WTC11 (cell line): ENCODE data around the gene DTWD2. TPM values are rescaled to one million over a fixed set of nuclear protein-coding genes. Genes with fewer than 3 reads are reported as not detected.

ENCODE experiments used
- ATAC-seq: fragments of 200-7000 bp; cut with Tn5 transposase; 2 replicates; pipeline ENCODE4 v1.10.0; 2021; ENCODE audit warnings: mild to moderate bottlenecking, moderate library complexity
- CTCF ChIA-PET: fragments of 300-600 bp; sonication (Branson Sonifier 250); formaldehyde crosslinking; loops from one replicate; lab custom pipeline; 2021; ENCODE audit warnings: antibody characterized with exemption; lab: Charles Lee
- POLR2A ChIA-PET: fragments of 350-600 bp; sonication (Branson Sonifier 250); formaldehyde crosslinking; loops from one replicate; lab custom pipeline; 2021; ENCODE audit warnings: antibody characterized with exemption; lab: Charles Lee
- DNase-seq: peaks from one replicate; pipeline ENCODE4 v3.0.0; 2021; ENCODE audit warnings: low spot score
- H3K27ac Mint-ChIP-seq: 2 replicates; pipeline ENCODE4 v1.8.0; 2021; ENCODE audit warnings: mixed read lengths
- H3K27me3 Mint-ChIP-seq: 2 replicates; pipeline ENCODE4 v1.8.0; 2021; ENCODE audit warnings: low read depth, mild to moderate bottlenecking, moderate library complexity, mixed read lengths
- H3K36me3 Mint-ChIP-seq: 2 replicates; pipeline ENCODE4 v1.8.0; 2021; ENCODE audit warnings: mixed read lengths
- H3K4me1 Mint-ChIP-seq: 2 replicates; pipeline ENCODE4 v1.8.0; 2022; ENCODE audit warnings: mixed read lengths
- H3K4me3 Mint-ChIP-seq: 2 replicates; pipeline ENCODE4 v1.8.0; 2021; ENCODE audit warnings: mild to moderate bottlenecking, moderate library complexity, mixed read lengths
- H3K9me3 Mint-ChIP-seq: 2 replicates; pipeline ENCODE4 v1.8.0; 2021; ENCODE audit warnings: mixed read lengths
- ATF1 ChIP-seq: sonication (generic); formaldehyde crosslinking; IDR thresholded peaks from 2 replicates; pipeline ENCODE4 v1.8.1; 2023; ENCODE audit warnings: mild to moderate bottlenecking, moderate library complexity, missing genetic modification reagents
- CBFB ChIP-seq: sonication (generic); formaldehyde crosslinking; IDR thresholded peaks from 2 replicates; pipeline ENCODE4 v1.8.1; 2022; ENCODE audit warnings: mild to moderate bottlenecking, low read depth, missing genetic modification reagents
- E2F1 ChIP-seq: sonication (generic); formaldehyde crosslinking; IDR thresholded peaks from 2 replicates; pipeline ENCODE4 v1.8.0; 2022; ENCODE audit warnings: mild to moderate bottlenecking, missing genetic modification reagents
- ELF4 ChIP-seq: sonication (generic); formaldehyde crosslinking; IDR thresholded peaks from 2 replicates; pipeline ENCODE4 v1.8.1; 2022; ENCODE audit warnings: low read depth, mild to moderate bottlenecking, moderate library complexity, missing genetic modification reagents
- EMX1 ChIP-seq: fragments of 250-450 bp; sonication (Bioruptor Pico); IDR thresholded peaks from 2 replicates; pipeline ENCODE4 v1.8.0; 2021; ENCODE audit warnings: mild to moderate bottlenecking
- ERG ChIP-seq: fragments of 250-450 bp; sonication (Bioruptor Pico); IDR thresholded peaks from 2 replicates; pipeline ENCODE4 v1.8.0; 2021; ENCODE audit warnings: mild to moderate bottlenecking
- FOXK1 ChIP-seq: sonication (generic); formaldehyde crosslinking; IDR thresholded peaks from 2 replicates; pipeline ENCODE4 v1.8.0; 2022; ENCODE audit warnings: mild to moderate bottlenecking, moderate library complexity, missing genetic modification reagents
- FOXP1 ChIP-seq: sonication (generic); formaldehyde crosslinking; IDR thresholded peaks from 2 replicates; pipeline ENCODE4 v1.8.0; 2022; ENCODE audit warnings: missing genetic modification reagents, mild to moderate bottlenecking, moderate library complexity, borderline replicate concordance
- HMGXB4 ChIP-seq: sonication (generic); formaldehyde crosslinking; IDR thresholded peaks from 2 replicates; pipeline ENCODE4 v1.8.1; 2023; ENCODE audit warnings: mild to moderate bottlenecking, moderate library complexity, missing genetic modification reagents
- IRF1 ChIP-seq: sonication (generic); formaldehyde crosslinking; IDR thresholded peaks from 2 replicates; pipeline ENCODE4 v1.8.0; 2023; ENCODE audit warnings: missing genetic modification reagents
- JUN ChIP-seq: sonication (generic); formaldehyde crosslinking; IDR thresholded peaks from 2 replicates; pipeline ENCODE4 v1.8.0; 2023; ENCODE audit warnings: mild to moderate bottlenecking, missing genetic modification reagents
- MAX ChIP-seq: sonication (generic); formaldehyde crosslinking; IDR thresholded peaks from 2 replicates; pipeline ENCODE4 v1.8.0; 2022; ENCODE audit warnings: mild to moderate bottlenecking, missing genetic modification reagents
- MXD4 ChIP-seq: fragments of 250-450 bp; sonication (Bioruptor Pico); IDR thresholded peaks from 2 replicates; pipeline ENCODE4 v1.8.0; 2021; ENCODE audit warnings: mild to moderate bottlenecking, moderate library complexity, borderline replicate concordance
- MYBL2 ChIP-seq: sonication (generic); formaldehyde crosslinking; IDR thresholded peaks from 2 replicates; pipeline ENCODE4 v1.8.1; 2023; ENCODE audit warnings: mild to moderate bottlenecking, moderate library complexity, missing genetic modification reagents
- PRRX2 ChIP-seq: fragments of 250-450 bp; sonication (Bioruptor Pico); IDR thresholded peaks from 2 replicates; pipeline ENCODE4 v1.8.0; 2021; ENCODE audit warnings: mild to moderate bottlenecking
- RORB ChIP-seq: fragments of 250-450 bp; sonication (Bioruptor Pico); IDR thresholded peaks from 2 replicates; pipeline ENCODE4 v1.9.0; 2021; ENCODE audit warnings: mild to moderate bottlenecking
- SOX15 ChIP-seq: fragments of 250-450 bp; sonication (Bioruptor Pico); IDR thresholded peaks from 2 replicates; pipeline ENCODE4 v1.9.0; 2021; ENCODE audit warnings: mild to moderate bottlenecking
- TEAD1 ChIP-seq: sonication (generic); formaldehyde crosslinking; IDR thresholded peaks from 2 replicates; pipeline ENCODE4 v1.8.0; 2022; ENCODE audit warnings: mild to moderate bottlenecking, missing genetic modification reagents
- TP53 ChIP-seq: sonication (generic); formaldehyde crosslinking; IDR thresholded peaks from 2 replicates; pipeline ENCODE4 v1.8.1; 2023; ENCODE audit warnings: mild to moderate bottlenecking, missing genetic modification reagents
- ZBTB21 ChIP-seq: sonication (generic); formaldehyde crosslinking; IDR thresholded peaks from 2 replicates; pipeline ENCODE4 v1.8.1; 2023; ENCODE audit warnings: mild to moderate bottlenecking, missing genetic modification reagents, borderline replicate concordance
- ZBTB43 ChIP-seq: sonication (generic); formaldehyde crosslinking; IDR thresholded peaks from 2 replicates; pipeline ENCODE4 v1.8.1; 2023; ENCODE audit warnings: mild to moderate bottlenecking, missing genetic modification reagents
- ZMAT4 ChIP-seq: fragments of 250-450 bp; sonication (Bioruptor Pico); IDR thresholded peaks from 2 replicates; pipeline ENCODE4 v1.9.0; 2021; ENCODE audit warnings: mild to moderate bottlenecking
- ZNF219 ChIP-seq: sonication (generic); formaldehyde crosslinking; IDR thresholded peaks from 2 replicates; pipeline ENCODE4 v1.8.0; 2023; ENCODE audit warnings: missing genetic modification reagents, mild to moderate bottlenecking, borderline replicate concordance
- ZNF263 ChIP-seq: sonication (generic); formaldehyde crosslinking; IDR thresholded peaks from 2 replicates; pipeline ENCODE4 v1.8.1; 2022; ENCODE audit warnings: low read depth, mild to moderate bottlenecking, moderate library complexity, missing genetic modification reagents
- ZNF396 ChIP-seq: fragments of 250-450 bp; sonication (Bioruptor Pico); IDR thresholded peaks from 2 replicates; pipeline ENCODE4 v1.8.0; 2021; ENCODE audit warnings: mild to moderate bottlenecking, moderate library complexity, borderline replicate concordance
- ZNF416 ChIP-seq: fragments of 250-450 bp; sonication (Bioruptor Pico); IDR thresholded peaks from 2 replicates; pipeline ENCODE4 v1.9.0; 2021; ENCODE audit warnings: mild to moderate bottlenecking, inconsistent platforms
- ZNF512 ChIP-seq: sonication (generic); formaldehyde crosslinking; IDR thresholded peaks from 2 replicates; pipeline ENCODE4 v1.8.1; 2022; ENCODE audit warnings: missing genetic modification reagents, borderline replicate concordance
- total RNA-seq: library from RNA; stranded (reverse); gene quantifications from 3 replicates; pipeline ENCODE4 v1.2.3, GENCODE V29; 2021

The DTWD2 gene
- total RNA-seq, 1 experiment from 2014 or later: 13.1 TPM

- Mint-ChIP-seq H3K27me3 (no peaks in the 10 kb centered on the region), H3K9me3 (no peaks in the 10 kb centered on the region), H3K4me1 (peaks cover 46% of the 10 kb centered on the region), H3K4me3 (no peak overlapping the region), H3K36me3 (peaks cover 13% of the 10 kb centered on the region), H3K27ac (peak overlapping the region; percentile 90)
- ChIA-PET CTCF (no interaction called here), POLR2A (interaction anchor here (0.6 kb wide), 1 partner anchor 24 kb away, joined by 8 read pairs; no protein-coding TSS in a partner anchor)
- DNase-seq: no peak
- TF ChIP-seq EMX1 (CRISPR knock-in tag): no peak
- no peak for TF ChIP-seq RORB (CRISPR knock-in tag)
- no peak for TF ChIP-seq PRRX2
- no peak for TF ChIP-seq ZBTB43
- TF ChIP-seq MYBL2 (CRISPR knock-in tag): no peak
- no peak for TF ChIP-seq IRF1 (CRISPR knock-in tag)
- TF ChIP-seq ZMAT4: no peak
- TF ChIP-seq ATF1 (CRISPR knock-in tag): no peak
- no peak for TF ChIP-seq TEAD1
- no peak for TF ChIP-seq HMGXB4 (CRISPR knock-in tag)
- no peak for TF ChIP-seq MXD4 (CRISPR knock-in tag)
- ATAC-seq: peak; percentile 54
Measured at GRCh38 chr5:118923295-118924005, 64.9 kb downstream of the DTWD2 start.

GRCh38 chr5:118921866-118922265 lies 66.5 kb downstream of the DTWD2 start:
- Mint-ChIP-seq H3K4me3 (no peak overlapping the region), H3K27ac (no peak overlapping the region), H3K9me3 (no peaks in the 10 kb centered on the region), H3K36me3 (peaks cover 12% of the 10 kb centered on the region), H3K27me3 (no peaks in the 10 kb centered on the region), H3K4me1 (peaks cover 44% of the 10 kb centered on the region)
- no peak for DNase-seq
- TF ChIP-seq ZBTB43 (no peak), JUN (CRISPR knock-in tag) (no peak), E2F1 (CRISPR knock-in tag) (no peak), ZBTB21 (CRISPR knock-in tag) (no peak), ZNF416 (CRISPR knock-in tag) (no peak), ERG (CRISPR knock-in tag) (no peak), SOX15 (CRISPR knock-in tag) (no peak), MAX (CRISPR knock-in tag) (no peak), EMX1 (CRISPR knock-in tag) (no peak), ZNF512 (CRISPR knock-in tag) (no peak), ELF4 (CRISPR knock-in tag) (no peak), TP53 (no peak), FOXK1 (CRISPR knock-in tag) (no peak), CBFB (CRISPR knock-in tag) (no peak), ZNF219 (CRISPR knock-in tag) (no peak), ZNF396 (no peak), ZNF263 (CRISPR knock-in tag) (no peak), FOXP1 (CRISPR knock-in tag) (no peak)
- CTCF ChIA-PET: no interaction called here
- POLR2A ChIA-PET: no interaction called here
- ATAC-seq: no peak
